H1 (cell line): ENCODE measurements around the gene ANXA1. TPM values are rescaled to one million over a fixed set of nuclear protein-coding genes. Genes with fewer than 3 reads are reported as not detected.

Experiments
- CTCF ChIA-PET: fragments of 300-600 bp; sonication (Branson Sonifier 250); formaldehyde crosslinking; loops from one replicate; lab custom pipeline; 2021; ENCODE audit not compliant: partially characterized antibody; lab: Charles Lee
- POLR2A ChIA-PET: fragments of 300-600 bp; sonication (Branson Sonifier 250); formaldehyde crosslinking; loops from one replicate; lab custom pipeline; 2021; ENCODE audit warnings: inconsistent platforms; ENCODE audit not compliant: partially characterized antibody; lab: Charles Lee
- DNase-seq, 2 experiments: peaks; one replicate each; pipeline versions ENCODE4 v3.0.0 to v3.0.0-alpha.2; 2010 to 2022; ENCODE audit warnings: low spot score in 2 of 2, low read depth in 1 of 2, mixed read lengths in 1 of 2
- FAIRE-seq: peaks from 2 replicates; lab custom pipeline; 2011; peaks lifted over from hg19 to GRCh38; lab: Jason Lieb, UNC
- H2AFZ ChIP-seq: 2 replicates; pipeline ENCODE4 v1.8.1; 2012; ENCODE audit warnings: low read length, inconsistent platforms
- H2AK5ac ChIP-seq: 2 replicates; pipeline ENCODE4 v1.6.1; 2013; ENCODE audit warnings: low read depth, low read length
- H2BK120ac ChIP-seq: replicated peaks from 2 replicates; pipeline ENCODE3; 2013; ENCODE audit warnings: low read depth, low read length, inconsistent platforms
- H2BK12ac ChIP-seq: 2 replicates; pipeline ENCODE4 v1.6.1; 2013; ENCODE audit warnings: low read depth, low read length
- H2BK15ac ChIP-seq: 2 replicates; pipeline ENCODE4 v1.6.1; 2013; ENCODE audit warnings: low read length
- H2BK20ac ChIP-seq: 2 replicates; pipeline ENCODE4 v1.6.1; 2013; ENCODE audit warnings: low read length
- H2BK5ac ChIP-seq: 2 replicates; pipeline ENCODE4 v1.6.1; 2013; ENCODE audit warnings: low read depth, low read length
- H3K14ac ChIP-seq: 2 replicates; pipeline ENCODE4 v1.6.1; 2013; ENCODE audit warnings: inconsistent platforms; ENCODE audit not compliant: insufficient read length
- H3K18ac ChIP-seq: 2 replicates; pipeline ENCODE4 v1.6.1; 2013; ENCODE audit warnings: low read length; ENCODE audit errors: extremely low read depth
- H3K23ac ChIP-seq: 2 replicates; pipeline ENCODE4 v1.6.1; 2013; ENCODE audit warnings: inconsistent platforms; ENCODE audit not compliant: insufficient read length
- H3K23me2 ChIP-seq: 2 replicates; pipeline ENCODE4 v1.6.1; 2013; ENCODE audit warnings: low read depth, low read length
- H3K27ac ChIP-seq: 2 replicates; pipeline ENCODE4 v1.6.1; 2011; ENCODE audit warnings: low read depth, low read length, inconsistent platforms
- H3K27me3 ChIP-seq, 4 experiments: replicated peaks in 1 of 4; 1 replicate in 1 of 4; 2 replicates in 3 of 4; pipeline versions ENCODE4 v1.6.1 to v1.8.1; 2011 to 2013; ENCODE audit warnings: low read length in 3 of 4, mild to moderate bottlenecking in 3 of 4, inconsistent platforms in 2 of 4, mixed read lengths in 2 of 4, moderate library complexity in 1 of 4; ENCODE audit not compliant: control insufficient read depth in 3 of 4, insufficient read depth in 3 of 4; ENCODE audit errors: extremely low read depth in 1 of 4
- H3K36me3 ChIP-seq, 4 experiments: 2 replicates each; pipeline versions ENCODE4 v1.6.1 to v1.8.1; 2011 to 2013; ENCODE audit warnings: mild to moderate bottlenecking in 4 of 4, low read length in 3 of 4, moderate library complexity in 2 of 4, control low read depth in 1 of 4, inconsistent platforms in 1 of 4; ENCODE audit not compliant: insufficient read depth in 4 of 4, control insufficient read depth in 2 of 4
- H3K4ac ChIP-seq: replicated peaks from 2 replicates; pipeline ENCODE3; 2013; ENCODE audit warnings: low read length, low read depth, mixed read lengths, inconsistent platforms; ENCODE audit not compliant: insufficient read length
- H3K4me1 ChIP-seq, 4 experiments: replicated peaks in 1 of 4; 1 replicate in 1 of 4; 2 replicates in 3 of 4; pipeline versions ENCODE4 v1.6.1 to v1.8.1; 2011 to 2013; ENCODE audit warnings: low read length in 3 of 4, inconsistent platforms in 2 of 4, mixed read lengths in 1 of 4; ENCODE audit not compliant: insufficient read depth in 4 of 4, control insufficient read depth in 3 of 4
- H3K4me2 ChIP-seq, 2 experiments: 2 replicates each; pipeline versions ENCODE4 v1.6.1 to v1.8.1; 2011 to 2013; ENCODE audit warnings: low read depth in 2 of 2, low read length in 2 of 2, control low read depth in 1 of 2, inconsistent platforms in 1 of 2, mild to moderate bottlenecking in 1 of 2; ENCODE audit not compliant: insufficient read depth in 1 of 2
- H3K4me3 ChIP-seq, 4 experiments: fragments of 200-600, 300-600 bp in 1 of 4; sonication (generic), shearing (Covaris generic), sonication (Bioruptor Twin) in 1 of 4; 2 replicates each; pipeline versions ENCODE4 v1.5.1 to v1.8.1; 2011 to 2016; ENCODE audit warnings: low read length in 4 of 4, low read depth in 3 of 4, control low read depth in 2 of 4, inconsistent platforms in 2 of 4, mild to moderate bottlenecking in 2 of 4, mixed read lengths in 1 of 4, moderate library complexity in 1 of 4; ENCODE audit not compliant: insufficient read depth in 2 of 4; ENCODE audit errors: extremely low read depth in 1 of 4
- H3K56ac ChIP-seq: replicated peaks from 2 replicates; pipeline ENCODE3; 2013; ENCODE audit warnings: low read depth, mild to moderate bottlenecking, mixed read lengths, low read length, inconsistent platforms; ENCODE audit not compliant: insufficient read length
- H3K79me1 ChIP-seq: 2 replicates; pipeline ENCODE4 v1.6.1; 2013; ENCODE audit warnings: low read depth, low read length, control low read depth
- H3K79me2 ChIP-seq, 2 experiments: 2 replicates each; pipeline versions ENCODE4 v1.6.1 to v1.8.1; 2012 to 2013; ENCODE audit warnings: low read length in 2 of 2, mild to moderate bottlenecking in 2 of 2, inconsistent platforms in 1 of 2; ENCODE audit not compliant: insufficient read depth in 2 of 2, control insufficient read depth in 1 of 2
- H3K9ac ChIP-seq, 4 experiments: replicated peaks in 1 of 4; 1 replicate in 1 of 4; 2 replicates in 3 of 4; pipeline versions ENCODE4 v1.6.1 to v1.8.1; 2011 to 2013; ENCODE audit warnings: low read depth in 3 of 4, low read length in 3 of 4, control low read depth in 2 of 4, mild to moderate bottlenecking in 2 of 4, moderate library complexity in 2 of 4, inconsistent platforms in 1 of 4; ENCODE audit errors: extremely low read depth in 1 of 4
- H3K9me3 ChIP-seq, 2 experiments: 2 replicates each; pipeline versions ENCODE4 v1.6.1 to v1.8.1; 2012 to 2013; ENCODE audit warnings: mild to moderate bottlenecking in 2 of 2, moderate library complexity in 2 of 2, control low read depth in 1 of 2, inconsistent platforms in 1 of 2, low read depth in 1 of 2, low read length in 1 of 2, mixed read lengths in 1 of 2; ENCODE audit not compliant: insufficient read depth in 2 of 2
- H4K20me1 ChIP-seq, 2 experiments: replicated peaks in 1 of 2; 2 replicates each; pipeline versions ENCODE3 to v1.8.1; 2011 to 2013; ENCODE audit warnings: inconsistent platforms in 2 of 2, low read length in 2 of 2, mild to moderate bottlenecking in 1 of 2; ENCODE audit not compliant: insufficient read depth in 2 of 2, control insufficient read depth in 1 of 2
- H4K5ac ChIP-seq: 2 replicates; pipeline ENCODE4 v1.6.1; 2013; ENCODE audit warnings: low read length, low read depth, mixed read lengths, inconsistent platforms; ENCODE audit not compliant: insufficient read length
- H4K8ac ChIP-seq: 2 replicates; pipeline ENCODE4 v1.8.0; 2013; ENCODE audit warnings: mild to moderate bottlenecking, moderate library complexity, low read length, inconsistent platforms; ENCODE audit not compliant: insufficient read depth; ENCODE audit errors: extremely low read depth
- H4K91ac ChIP-seq: replicated peaks from 2 replicates; pipeline ENCODE3; 2013; ENCODE audit warnings: low read length, mixed read lengths, inconsistent platforms; ENCODE audit not compliant: insufficient read length
- CHD2 ChIP-seq: IDR thresholded peaks from 2 replicates; pipeline ENCODE4 v1.6.1; 2012; ENCODE audit warnings: low read length, improper control_type of control experiment
- GTF2F1 ChIP-seq: IDR thresholded peaks from 2 replicates; pipeline ENCODE4 v1.6.1; 2012; ENCODE audit warnings: low read depth, low read length, improper control_type of control experiment, borderline replicate concordance
- MAFK ChIP-seq: IDR thresholded peaks from 2 replicates; pipeline ENCODE4 v1.6.1; 2012; ENCODE audit warnings: low read depth, mild to moderate bottlenecking, improper control_type of control experiment, low read length
- RXRA ChIP-seq: IDR thresholded peaks from 2 replicates; pipeline ENCODE4 v1.6.1; 2011; ENCODE audit warnings: low read depth, mild to moderate bottlenecking, low read length, moderate library complexity; ENCODE audit not compliant: insufficient read depth
- SIX5 ChIP-seq: IDR thresholded peaks from 2 replicates; pipeline ENCODE4 v1.6.1; 2011; ENCODE audit warnings: mild to moderate bottlenecking, low read depth, low read length
- SUZ12 ChIP-seq: fragments of 200-600 bp; sonication (generic); IDR thresholded peaks from 2 replicates; pipeline ENCODE4 v1.6.1; 2012; ENCODE audit warnings: mild to moderate bottlenecking, inconsistent platforms, low read length, moderate library complexity, mixed read lengths
- WGBS, 2 experiments: shearing (Covaris generic) in 1 of 2; methylation state at CpG; one replicate each; pipeline versions ENCODE4 v1.1.6 to v1.1.7; 2013 to 2015; ENCODE audit warnings: low lambda C conversion rate in 2 of 2, mixed read lengths in 2 of 2, inconsistent platforms in 1 of 2, low coverage in 1 of 2, missing lambda C conversion rate in 1 of 2; ENCODE audit not compliant: insufficient replicate concordance in 2 of 2, insufficient coverage in 1 of 2, insufficient read length in 1 of 2; ENCODE audit errors: extremely low coverage in 1 of 2, missing lambda C conversion rate in 1 of 2; 5-methylcytosine and 5-hydroxymethylcytosine counted together
- polyA plus RNA-seq, 7 experiments: library from polyadenylated mRNA; depleted of rRNA in 3 of 7; stranded (reverse) in 5 of 7; unstranded in 2 of 7; fragments of >200 nt in 5 of 7; fragments of 200-250 nt in 2 of 7; gene quantifications; 1 replicate in 5 of 7; 2 replicates in 1 of 7; 4 replicates in 1 of 7; pipeline versions ENCODE4 v1.2.1 to v1.2.3, GENCODE V29; 2011 to 2013; ENCODE audit warnings: missing spikeins in 2 of 7, mixed read lengths in 2 of 7
- total RNA-seq: library from RNA; stranded (reverse); fragmentation: NEBNext Ultra II Directional; extraction: Animal tissue kit (Norgen Biotek cat#: 25700); gene quantifications from 2 replicates; pipeline ENCODE4 v1.2.1, GENCODE V29; 2021

Gene ANXA1
- total and polyA plus RNA-seq, 2 of the 8 experiments (the other 6 are each of a cell fraction or from before 2014, with no cell fraction given) = 0.71 to 5.7 TPM

- Histone ChIP-seq H2BK20ac (no peak overlapping the region), H4K5ac (no peak overlapping the region), H3K23me2 (no peaks in the 10 kb centered on the region; the same call in 1 of the 2 replicates), H3K79me2 (no peaks in the 10 kb centered on the region), H3K36me3 (no peaks in the 10 kb centered on the region), H2BK12ac (no peak overlapping the region), H3K27me3 (no peaks in the 10 kb centered on the region), H2BK120ac (no peak overlapping the region), H2AK5ac (no peak overlapping the region), H3K4ac (no peak overlapping the region), H2BK5ac (no peak overlapping the region), H4K91ac (no peak overlapping the region), H2BK15ac (no peak overlapping the region), H3K56ac (no peak overlapping the region), H3K23ac (no peak overlapping the region), H3K18ac (no peak overlapping the region), H3K9ac (no peak overlapping the region), H4K8ac (no peak overlapping the region), H3K79me1 (no peaks in the 10 kb centered on the region), H3K27ac (no peak overlapping the region), H3K9me3 (no peaks in the 10 kb centered on the region), H3K4me2 (no peak overlapping the region), H3K14ac (no peak overlapping the region), H2AFZ (no peak overlapping the region), H3K4me1 (no peaks in the 10 kb centered on the region), H3K4me3 (no peak overlapping the region), H4K20me1 (no peaks in the 10 kb centered on the region)
- TF ChIP-seq GTF2F1 (no peak), CHD2 (no peak), MAFK (no peak), SIX5 (no peak), RXRA (no peak), SUZ12 (no peak)
- ChIA-PET CTCF (no interaction called here), POLR2A (no interaction called here)
- no peak for DNase-seq
- 98% methylated on average over 2 of the region's 2 CpGs; no CpG with 5 or more reads in 1 of the 2 experiments for WGBS, 2 experiments
- FAIRE-seq = no peak
These were observed 14.2 kb downstream of the ANXA1 start for GRCh38 chr9:73165911-73166310.
